ENCODE data around the gene SART3. TPM values are rescaled to one million over a fixed set of nuclear protein-coding genes. Genes with fewer than 3 reads are reported as not detected.

Gene SART3
- total and polyA plus RNA-seq, 2 of the 4 experiments (the other 2 are of a cell fraction), result 22.6 to 37.8 TPM

DNA sequence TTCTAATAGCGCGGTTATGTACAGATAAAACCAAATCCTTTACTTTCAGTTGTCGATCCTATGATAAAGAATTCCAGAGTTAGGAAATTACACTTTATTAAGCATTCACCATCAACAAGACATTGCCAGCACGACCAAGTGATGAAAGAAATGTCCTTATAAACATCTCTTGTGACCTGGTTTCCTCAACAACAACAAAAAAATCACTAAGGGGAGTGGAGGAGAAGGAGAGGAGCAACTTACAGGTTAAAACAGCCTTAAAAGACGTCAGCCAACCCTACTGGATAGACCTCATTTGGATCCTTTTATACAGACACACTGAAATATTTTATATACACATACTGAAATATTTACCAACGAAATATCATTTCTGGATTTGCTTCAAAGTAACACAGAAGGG, 22.8 kb downstream of the SART3 start:
- Histone ChIP-seq H4K91ac (ENCODE audit: insufficient read depth, low read depth, low read length) (no peak overlapping the region), H3K27me3 (ENCODE audit: control insufficient read depth, insufficient read depth, low read length) (no peaks in the 10 kb centered on the region), H3K79me1 (ENCODE audit: low read depth in 1 of 2, low read length in 2 of 2) (peaks cover 21 to 36% of the 10 kb centered on the region in 2 experiments), H3K9ac (ENCODE audit: low read depth, low read length) (no peak overlapping the region), H2BK120ac (ENCODE audit: low read depth, low read length) (no peak overlapping the region), H3K4me2 (ENCODE audit: low read depth, low read length) (no peak overlapping the region), H2BK15ac (ENCODE audit: low read depth, low read length) (no peak overlapping the region), H2AK5ac (ENCODE audit: low read depth, low read length) (no peak overlapping the region), H2BK5ac (ENCODE audit: low read depth, low read length, poor library complexity, severe bottlenecking) (no peak overlapping the region), H3K4me3 (ENCODE audit: insufficient read depth, low read depth, low read length) (no peak overlapping the region), H2AFZ (replicated peaks; ENCODE audit: low read length, poor library complexity) (no peak overlapping the region), H3K27ac (ENCODE audit: insufficient read depth, low read length) (no peak overlapping the region), H4K8ac (ENCODE audit: low read depth in 2 of 2, low read length in 2 of 2) (no peak overlapping the region), H3K36me3 (ENCODE audit: control insufficient read depth, insufficient read depth, low read length) (peaks cover 22% of the 10 kb centered on the region), H3K4me1 (ENCODE audit: control insufficient read depth, insufficient read depth, low read length) (no peaks in the 10 kb centered on the region), H4K5ac (ENCODE audit: low read depth, low read length) (no peak overlapping the region), H2BK20ac (ENCODE audit: low read depth, low read length) (no peak overlapping the region), H4K20me1 (ENCODE audit: insufficient read depth, low read length) (peaks cover 12% of the 10 kb centered on the region; the same call in 1 of the 2 replicates), H3K4ac (ENCODE audit: low read depth, low read length) (no peak overlapping the region), H3K56ac (ENCODE audit: extremely low read depth, insufficient read depth, low read length) (no peak overlapping the region), H3K9me1 (ENCODE audit: insufficient read depth, low read length) (peaks cover 3% of the 10 kb centered on the region), H2AK9ac (replicated peaks; ENCODE audit: low read depth, low read length, poor library complexity) (no peak overlapping the region), H3K9me3 (ENCODE audit: control insufficient read depth, insufficient read depth, low read length) (no peaks in the 10 kb centered on the region), H3K23ac (ENCODE audit: low read depth, low read length) (no peak overlapping the region), H3K14ac (replicated peaks; ENCODE audit: low read depth, low read length) (no peak overlapping the region), H3K18ac (ENCODE audit: low read depth, low read length) (no peak overlapping the region)
- no peak for TF ChIP-seq MXI1 (IDR thresholded peaks at IDR 0.05; ENCODE audit: borderline replicate concordance, low read depth, low read length)
- no peak for TF ChIP-seq BHLHE40 (IDR thresholded peaks at IDR 0.05; ENCODE audit: low read depth, low read length)
- no peak for TF ChIP-seq POLR2A (IDR thresholded peaks at IDR 0.05; ENCODE audit: low read depth, low read length)
- no peak for TF ChIP-seq MAZ (IDR thresholded peaks at IDR 0.05; ENCODE audit: borderline replicate concordance, low read depth, low read length)
- no peak for TF ChIP-seq CTCF (conservative IDR thresholded peaks at IDR 0.05; ENCODE audit: low read depth, low read length)
- TF ChIP-seq FOS (IDR thresholded peaks at IDR 0.05; ENCODE audit: low read depth, low read length), result no peak
- TF ChIP-seq RAD21 (IDR thresholded peaks at IDR 0.05; ENCODE audit: low read length), result no peak
- TF ChIP-seq, protein P1, sequence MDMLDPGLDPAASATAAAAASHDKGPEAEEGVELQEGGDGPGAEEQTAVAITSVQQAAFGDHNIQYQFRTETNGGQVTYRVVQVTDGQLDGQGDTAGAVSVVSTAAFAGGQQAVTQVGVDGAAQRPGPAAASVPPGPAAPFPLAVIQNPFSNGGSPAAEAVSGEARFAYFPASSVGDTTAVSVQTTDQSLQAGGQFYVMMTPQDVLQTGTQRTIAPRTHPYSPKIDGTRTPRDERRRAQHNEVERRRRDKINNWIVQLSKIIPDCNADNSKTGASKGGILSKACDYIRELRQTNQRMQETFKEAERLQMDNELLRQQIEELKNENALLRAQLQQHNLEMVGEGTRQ (IDR thresholded peaks at IDR 0.05; ENCODE audit: low read depth, low read length), result no peak
- no peak for TF ChIP-seq NFE2L2 (IDR thresholded peaks at IDR 0.05; ENCODE audit: low read depth, low read length)
- TF ChIP-seq RCOR1 (IDR thresholded peaks at IDR 0.05; ENCODE audit: insufficient replicate concordance, low read length), result no peak
- TF ChIP-seq RFX5 (IDR thresholded peaks at IDR 0.05; ENCODE audit: low read depth, low read length), result no peak
- no peak for TF ChIP-seq CEBPB (IDR thresholded peaks at IDR 0.05; ENCODE audit: low read depth, low read length)
- dilution Hi-C loops (cut with HindIII; ENCODE audit: low sequenced_read_pairs, unreplicated experiment), result no loop called here
- intact Hi-C loops (cut with micrococcal nuclease), result no loop called here
- WGBS, 2 experiments (ENCODE audit: extremely low coverage in 2 of 2, insufficient read length in 1 of 2), result no CpG with 5 or more reads among the region's 6 CpGs
- DNase-seq (no peak), ATAC-seq (ENCODE audit: low read depth) (no peak)
- CTCF ChIA-PET, result no interaction called here
- in situ Hi-C loops (cut with MboI; ENCODE audit: low sequenced_read_pairs), result no loop called here
- POLR2A ChIA-PET (ENCODE audit: unreplicated experiment), result no interaction called here
- no TSS peak for BruUV-seq (replicated peaks)

All from IMR-90 (cell line).